ENCODE results near the gene APOL5. TPM values are rescaled to one million over a fixed set of nuclear protein-coding genes. Genes with fewer than 3 reads are reported as not detected.
A peak's percentile ranks its signal among the peaks of the same experiment; 100 is the strongest.
"Not testable (repeated sequence)": the region's sequence is repeated elsewhere in the genome, so short reads cannot be mapped to it uniquely, and the experiment has no call there.

The APOL5 gene
- polyA plus RNA-seq, 10 donors: 0.83 to 1.9 (median 1.3) TPM

GRCh38 chr22:35708917-35709316, 8.8 kb upstream of the APOL5 start:
- no peak for DNase-seq

GRCh38 chr22:35711336-35711735, 6.3 kb upstream of the APOL5 start:
- no peak for DNase-seq

GRCh38 chr22:35712672-35713071, 5.0 kb upstream of the APOL5 start:
- DNase-seq: no peak

GRCh38 chr22:35719212-35719875, 1.7 kb downstream of the APOL5 start:
- DNase-seq: no peak

GRCh38 chr22:35721960-35722359, 4.3 kb downstream of the APOL5 start:
- DNase-seq: no peak

- no peak for DNase-seq
Observed at GRCh38 chr22:35725521-35725920, 7.8 kb downstream of the APOL5 start.

GRCh38 chr22:35726398-35726797, 8.7 kb downstream of the APOL5 start:
- DNase-seq: no peak

GRCh38 chr22:35726933-35727332, 9.3 kb downstream of the APOL5 start:
- DNase-seq: no peak

- DNase-seq: no peak
Observed at GRCh38 chr22:35727436-35727835, 9.8 kb downstream of the APOL5 start.

GRCh38 chr22:35728639-35729308, 11.1 kb downstream of the APOL5 start:
- DNase-seq: no peak

- no peak for DNase-seq
Observed at GRCh38 chr22:35729309-35729698, 11.6 kb downstream of the APOL5 start.

- DNase-seq: no peak
Observed at GRCh38 chr22:35731321-35731720, 13.6 kb downstream of the APOL5 start.

- DNase-seq: no peak
Observed at GRCh38 chr22:35732116-35732515, 14.4 kb downstream of the APOL5 start.

- no peak for DNase-seq
Observed at GRCh38 chr22:35733036-35733435, 15.4 kb downstream of the APOL5 start.

GRCh38 chr22:35733791-35734516, 16.3 kb downstream of the APOL5 start:
- DNase-seq: peak; percentile 69 to 95 (median 91)

GRCh38 chr22:35734517-35734827, 16.8 kb downstream of the APOL5 start:
- no peak for DNase-seq

GRCh38 chr22:35735542-35735941, 17.9 kb downstream of the APOL5 start:
- DNase-seq: peak in 2 of 3 donors; percentile 43 to 86

GRCh38 chr22:35736166-35736565, 18.5 kb downstream of the APOL5 start:
- no peak for DNase-seq

GRCh38 chr22:35736701-35737100, 19.0 kb downstream of the APOL5 start:
- DNase-seq: peak in 1 of 3 donors; percentile 43

- DNase-seq: not testable (repeated sequence)
Observed at GRCh38 chr22:35737886-35738285, 20.2 kb downstream of the APOL5 start.

GRCh38 chr22:35739076-35739930, 21.6 kb downstream of the APOL5 start:
- DNase-seq: peak in 2 of 3 donors; percentile 33 to 55

GRCh38 chr22:35739931-35740380, 22.3 kb downstream of the APOL5 start:
- peak in 1 of 3 donors; percentile 67 for DNase-seq

Measured in muscle of back (tissue), 11 donors.